K562 (cell line): ENCODE measurements around the gene RAB6A. TPM values are rescaled to one million over a fixed set of nuclear protein-coding genes. Genes with fewer than 3 reads are reported as not detected.

Source experiments
- ATAC-seq: fragments of 200-7000 bp; cut with Tn5 transposase; 3 replicates; pipeline ENCODE4 v1.9.1; 2020; ENCODE audit warnings: moderate library complexity
- BruUV-seq: library from RNA; stranded (reverse); fragments of 400-500 nt; replicated peaks from 2 replicates; lab custom pipeline; 2021; lab: Mats Ljungman, UMichigan
- CTCF ChIA-PET: fragments of 300-600 bp; formaldehyde crosslinking; extraction: SDS; loops from one replicate; lab custom pipeline; 2021; ENCODE audit warnings: low intra/inter-chr PET ratio; lab: Yijun Ruan, JAX
- POLR2A ChIA-PET: fragments of 300-600, 350-650 bp; sonication (Branson Sonifier 250); formaldehyde crosslinking; extraction: SDS; loops from one replicate; lab custom pipeline; 2021; ENCODE audit warnings: antibody characterized with exemption, inconsistent platforms; lab: Yijun Ruan, JAX
- DNase-seq, 4 experiments: peaks; one replicate each; pipeline versions ENCODE4 v3.0.0 to v3.0.0-alpha.2; 2011 to 2018; ENCODE audit warnings: low spot score in 3 of 4, mixed read lengths in 3 of 4; ENCODE audit errors: extremely low read depth in 1 of 4
- FAIRE-seq: peaks from 2 replicates; lab custom pipeline; 2011; peaks lifted over from hg19 to GRCh38; lab: Jason Lieb, UNC
- H2AFZ ChIP-seq: 2 replicates; pipeline ENCODE4 v1.6.0; 2011; ENCODE audit warnings: low read depth, low read length, control low read depth, inconsistent platforms
- H3K27ac ChIP-seq: fragments of 200-600 bp; 3 replicates; pipeline ENCODE4 v1.8.0; 2011; ENCODE audit warnings: low read depth, mild to moderate bottlenecking, control low read depth, inconsistent platforms, low read length, moderate library complexity, mixed read lengths; ENCODE audit errors: extremely low read depth
- H3K27me3 ChIP-seq, 2 experiments: fragments of 300-600 bp in 1 of 2; 2 replicates in 1 of 2; 3 replicates in 1 of 2; pipeline versions ENCODE4 v1.6.0 to v1.8.0; 2011; ENCODE audit warnings: inconsistent platforms in 2 of 2, low read length in 2 of 2, mild to moderate bottlenecking in 1 of 2, mixed read lengths in 1 of 2, moderate library complexity in 1 of 2; ENCODE audit not compliant: control insufficient read depth in 2 of 2, insufficient read depth in 2 of 2
- H3K36me3 ChIP-seq: fragments of 300-600 bp; 3 replicates; pipeline ENCODE4 v1.8.0; 2011; ENCODE audit warnings: mild to moderate bottlenecking, low read length, inconsistent platforms; ENCODE audit not compliant: control insufficient read depth, insufficient read depth
- H3K4me1 ChIP-seq, 2 experiments: fragments of 200-600 bp in 1 of 2; replicated peaks in 1 of 2; 2 replicates in 1 of 2; 3 replicates in 1 of 2; pipeline versions ENCODE4 v1.5.1 to v1.8.0; 2011; ENCODE audit warnings: inconsistent platforms in 2 of 2, low read length in 2 of 2, mild to moderate bottlenecking in 1 of 2, mixed read lengths in 1 of 2, moderate library complexity in 1 of 2; ENCODE audit not compliant: control insufficient read depth in 2 of 2, insufficient read depth in 2 of 2
- H3K4me2 ChIP-seq: 2 replicates; pipeline ENCODE4 v1.6.1; 2011; ENCODE audit warnings: low read length, control low read depth, inconsistent platforms, mixed read lengths; ENCODE audit not compliant: insufficient read depth
- H3K4me3 ChIP-seq: fragments of 200-600 bp; sonication (generic), shearing (Covaris generic); 2 replicates; pipeline ENCODE4 v1.5.1; 2016; ENCODE audit warnings: control low read depth, inconsistent platforms
- H3K79me2 ChIP-seq: fragments of 200-600 bp; 3 replicates; pipeline ENCODE4 v1.8.0; 2011; ENCODE audit warnings: low read length, inconsistent platforms; ENCODE audit not compliant: control insufficient read depth, insufficient read depth
- H3K9ac ChIP-seq, 2 experiments: 2 replicates each; pipeline versions ENCODE4 v1.6.0 to v1.6.1; 2011; ENCODE audit warnings: low read depth in 2 of 2, low read length in 2 of 2, control low read depth in 1 of 2, inconsistent platforms in 1 of 2, mild to moderate bottlenecking in 1 of 2, mixed read lengths in 1 of 2; ENCODE audit not compliant: insufficient read depth in 1 of 2
- H3K9me1 ChIP-seq: one replicate; pipeline ENCODE4 v1.6.0; 2011; ENCODE audit warnings: inconsistent platforms, mild to moderate bottlenecking, low read length, moderate library complexity; ENCODE audit not compliant: control insufficient read depth, insufficient read depth
- H3K9me3 ChIP-seq: replicated peaks from 2 replicates; pipeline ENCODE4 v1.5.1; 2011; ENCODE audit warnings: low read depth, low read length, inconsistent platforms; ENCODE audit not compliant: control insufficient read depth, insufficient read depth
- H4K20me1 ChIP-seq: replicated peaks from 2 replicates; pipeline ENCODE4 v1.6.1; 2011; ENCODE audit warnings: low read length, inconsistent platforms, mixed read lengths; ENCODE audit not compliant: control insufficient read depth, insufficient read depth
- CCNT2 ChIP-seq: IDR thresholded peaks from 2 replicates; pipeline ENCODE4 v1.6.1; 2011; ENCODE audit warnings: borderline replicate concordance, low read depth, mild to moderate bottlenecking, moderate library complexity, mixed read lengths, low read length; ENCODE audit not compliant: insufficient read length; ENCODE audit errors: extremely low read depth
- GTF2F1 ChIP-seq: IDR thresholded peaks from 2 replicates; pipeline ENCODE4 v1.6.1; 2011; ENCODE audit warnings: low read depth, low read length, improper control_type of control experiment
- MTF1 ChIP-seq: fragments of 250-450 bp; sonication (Bioruptor Pico); IDR thresholded peaks from 2 replicates; pipeline ENCODE4 v1.9.0; 2021; ENCODE audit warnings: moderate library complexity, mild to moderate bottlenecking, inconsistent platforms, borderline replicate concordance
- NONO ChIP-seq, 2 experiments: fragments of 200-400 bp in 1 of 2; fragments of 450-650 bp in 1 of 2; formaldehyde crosslinking in 1 of 2; IDR thresholded peaks; 2 replicates each; pipeline ENCODE4 v1.6.1; 2017; ENCODE audit warnings: low read depth in 2 of 2, mild to moderate bottlenecking in 2 of 2, moderate library complexity in 2 of 2, low read length in 1 of 2
- PATZ1 ChIP-seq: fragments of 250-450 bp; sonication (Bioruptor Pico); IDR thresholded peaks from 2 replicates; pipeline ENCODE4 v1.5.0; 2020; ENCODE audit warnings: mild to moderate bottlenecking, borderline replicate concordance
- PCBP2 ChIP-seq: fragments of 200-400 bp; formaldehyde crosslinking; IDR thresholded peaks from 2 replicates; pipeline ENCODE4 v1.6.1; 2018; ENCODE audit warnings: low read length, low read depth, mild to moderate bottlenecking, moderate library complexity; ENCODE audit not compliant: poor library complexity, severe bottlenecking
- SMAD2 ChIP-seq: fragments of 150-350 bp; IDR thresholded peaks from 2 replicates; pipeline ENCODE4 v1.6.1; 2014; ENCODE audit warnings: low read depth, mild to moderate bottlenecking, low read length
- ZNF146 ChIP-seq: IDR thresholded peaks from one replicate; pipeline ENCODE4 v1.6.1; 2018; ENCODE audit warnings: missing compliant biosample characterization; ENCODE audit not compliant: unreplicated experiment
- WGBS: fragments of 100-300 bp; shearing (Covaris generic); methylation state at CpG from one replicate; pipeline ENCODE4 v1.1.6; 2016; ENCODE audit warnings: low coverage, mixed read lengths; ENCODE audit not compliant: insufficient coverage; ENCODE audit errors: missing lambda C conversion rate; 5-methylcytosine and 5-hydroxymethylcytosine counted together
- in situ Hi-C: fragments of 300-500 bp; cut with MboI; formaldehyde crosslinking; loops from 4 replicates; pipeline ENCODE4 v1.15.0; 2018; ENCODE audit warnings: inconsistent platforms, mixed read lengths
- intact Hi-C: fragments of 100-400 bp; cut with micrococcal nuclease; formaldehyde crosslinking; loops from 2 replicates; pipeline ENCODE4 v1.14.2; 2022
- polyA plus RNA-seq, 8 experiments: library from polyadenylated mRNA; depleted of rRNA in 4 of 8; stranded (reverse) in 5 of 8; unstranded in 3 of 8; fragments of >200 nt; fragmentation: Nextera tagmentation in 2 of 8; fragmentation: Illumina TruSeq in 1 of 8; extraction: Ambion mirVana in 2 of 8; extraction: Trizol in 1 of 8; gene quantifications; 2 replicates each; pipeline versions ENCODE4 v1.2.1 to v1.2.3, GENCODE V29; 2011 to 2014; ENCODE audit warnings: inconsistent platforms in 1 of 8, missing spikeins in 1 of 8
- total RNA-seq, 7 experiments: library from RNA; depleted of rRNA in 6 of 7; stranded (reverse); fragments of >200 nt in 6 of 7; fragmentation: Illumina TruSeq in 2 of 7; extraction: Trizol in 2 of 7; gene quantifications; 2 replicates each; pipeline versions ENCODE4 v1.2.1 to v1.2.3, GENCODE V29; 2011 to 2021; ENCODE audit warnings: low replicate concordance in 1 of 7

RAB6A gene
- total and polyA plus RNA-seq, 9 of the 15 experiments (the other 6 are each of a cell fraction or from before 2014, with no cell fraction given), result 14.0 to 95.3 (median 45.4) TPM

DNA sequence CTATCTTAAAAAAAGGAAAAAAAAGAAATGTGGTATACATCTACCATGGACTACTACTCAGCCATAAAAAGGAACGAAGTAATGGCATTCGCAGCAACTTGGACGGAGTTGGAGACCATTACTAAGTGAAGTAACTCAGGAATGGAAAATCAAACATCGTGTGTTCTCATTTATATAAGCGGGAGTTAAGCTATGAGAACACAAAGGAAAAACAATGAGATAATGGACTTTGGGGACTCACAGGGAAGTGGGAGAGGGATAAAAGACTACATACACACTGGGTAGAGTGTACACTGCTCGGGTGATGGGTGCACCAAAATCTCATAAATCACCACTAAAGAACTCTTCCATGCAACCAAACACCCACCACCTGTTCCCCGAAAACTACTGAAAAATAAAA lies 11.8 kb downstream of the RAB6A start:
- ATAC-seq (no peak), FAIRE-seq (no peak), DNase-seq (no peak)
- H3K4me2 ChIP-seq, result no peak overlapping the region
- H3K36me3 ChIP-seq, result no peaks in the 10 kb centered on the region; the same call in 2 of the 3 replicates
- H3K27ac ChIP-seq, result no peak overlapping the region
- no peaks in the 10 kb centered on the region for H3K9me1 ChIP-seq
- intact Hi-C loops, result no loop called here
- POLR2A ChIA-PET, result interaction anchor here (0.8 to 2.1 kb wide), 5 partner anchors 9 to 30 kb away, joined by 3 to 9 read pairs (median 3); partner anchors contain the start of gene RAB6A
- CTCF ChIA-PET, result no interaction called here
- TF ChIP-seq ZNF146 (CRISPR knock-in tag) (peak; percentile 46), PATZ1 (CRISPR knock-in tag) (no peak)
- TF ChIP-seq, all 486 proteins: peak for 1
- no peaks in the 10 kb centered on the region for H3K27me3 ChIP-seq
- no TSS peak for BruUV-seq
- H3K9ac ChIP-seq, result no peak overlapping the region
- 91% methylated on average over 7 of the region's 7 CpGs for WGBS
- H3K79me2 ChIP-seq, result peaks cover 74% of the 10 kb centered on the region
- H3K4me1 ChIP-seq, result peaks cover 2 to 3% of the 10 kb centered on the region in 2 experiments; a peak in 1 of 5 replicates
- H4K20me1 ChIP-seq, result peaks cover 13% of the 10 kb centered on the region
- no peaks in the 10 kb centered on the region for H3K9me3 ChIP-seq
- H2AFZ ChIP-seq, result no peak overlapping the region
- in situ Hi-C loops, result no loop called here
- H3K4me3 ChIP-seq, result no peak overlapping the region

DNA sequence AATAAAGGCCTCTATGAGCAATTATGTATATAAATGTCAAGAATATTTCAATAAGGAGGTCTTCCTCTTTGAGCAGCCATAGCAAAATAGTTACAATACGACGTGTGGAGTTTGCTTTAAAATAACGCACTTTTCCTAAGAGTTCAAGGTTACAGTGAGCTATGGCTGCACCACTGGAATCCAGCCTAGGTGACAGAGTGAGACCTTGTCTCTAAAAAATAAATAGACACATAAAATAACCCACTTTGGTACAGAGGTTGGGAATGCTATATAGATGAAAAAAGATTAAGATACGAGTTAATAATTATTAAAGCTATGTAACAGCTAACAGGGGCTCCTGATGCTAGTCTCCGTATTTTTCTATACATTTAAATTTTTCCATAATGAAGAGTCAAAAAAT lies 12.6 kb downstream of the RAB6A start:
- WGBS, result 91% methylated on average over 5 of the region's 5 CpGs
- TF ChIP-seq NONO (IDR thresholded peaks at IDR 0.05; ENCODE audit: low read depth in 2 of 2, low read length in 1 of 2) (no peak), CCNT2 (no peak), MTF1 (CRISPR knock-in tag) (no peak), GTF2F1 (no peak), PCBP2 (no peak), SMAD2 (no peak)
- peaks cover 78% of the 10 kb centered on the region for H3K79me2 ChIP-seq
- peaks cover 17% of the 10 kb centered on the region for H4K20me1 ChIP-seq
- no peak overlapping the region for H3K27ac ChIP-seq
- no peak overlapping the region for H3K4me2 ChIP-seq
- H3K36me3 ChIP-seq, result no peaks in the 10 kb centered on the region; the same call in 2 of the 3 replicates
- intact Hi-C loops (no loop called here), in situ Hi-C loops (no loop called here)
- ATAC-seq (no peak), DNase-seq (no peak), FAIRE-seq (no peak)
- peaks cover 2 to 3% of the 10 kb centered on the region in 2 experiments; a peak in 1 of 5 replicates for H3K4me1 ChIP-seq
- no TSS peak for BruUV-seq
- no peak overlapping the region for H3K4me3 ChIP-seq
- H3K27me3 ChIP-seq, result no peaks in the 10 kb centered on the region
- ChIA-PET CTCF (no interaction called here), POLR2A (interaction anchor here (0.9 to 2.1 kb wide), 4 partner anchors 8 to 37 kb away, joined by 3 to 9 read pairs (median 3); partner anchors contain the start of gene RAB6A)
- H2AFZ ChIP-seq, result no peak overlapping the region
- H3K9me3 ChIP-seq, result no peaks in the 10 kb centered on the region
- H3K9me1 ChIP-seq, result no peaks in the 10 kb centered on the region
- H3K9ac ChIP-seq, result no peak overlapping the region
